Left ventricle myocardium inferior (tissue), 1 donor: ENCODE measurements around the gene SSH3. TPM values are rescaled to one million over a fixed set of nuclear protein-coding genes. Genes with fewer than 3 reads are reported as not detected.

Experiments
- DNase-seq: peaks from one replicate; pipeline ENCODE4 v3.0.0-alpha.2; 2020
- H3K27ac ChIP-seq: fragments of 200-600 bp; replicated peaks from 2 replicates; pipeline ENCODE4 v1.8.0; 2021
- H3K27me3 ChIP-seq: fragments of 200-600 bp; 2 replicates; pipeline ENCODE4 v1.8.0; 2021; ENCODE audit warnings: low read depth
- H3K36me3 ChIP-seq: fragments of 200-600 bp; 2 replicates; pipeline ENCODE4 v1.8.0; 2021
- H3K4me1 ChIP-seq: fragments of 200-600 bp; 2 replicates; pipeline ENCODE4 v1.8.0; 2021
- H3K4me3 ChIP-seq: fragments of 200-600 bp; 2 replicates; pipeline ENCODE4 v1.8.0; 2021; ENCODE audit warnings: mild to moderate bottlenecking, moderate library complexity
- H3K9me3 ChIP-seq: fragments of 200-600 bp; replicated peaks from 2 replicates; pipeline ENCODE4 v1.8.0; 2021
- intact Hi-C: fragments of 100-400 bp; cut with micrococcal nuclease; formaldehyde crosslinking; loops from one replicate; pipeline ENCODE4 v1.11.0; 2022
- total RNA-seq: library from RNA; stranded (reverse); fragmentation: NEBNext Ultra II Directional; extraction: Animal tissue kit (Norgen Biotek cat#: 25700); gene quantifications from one replicate; pipeline ENCODE4 v1.2.1, GENCODE V29; 2021
- TF ChIP-seq, protein P1 (sequence below): fragments of 200-600 bp; IDR thresholded peaks from 2 replicates; pipeline ENCODE4 v1.8.0; 2021; ENCODE audit warnings: antibody characterized with exemption, mild to moderate bottlenecking, borderline replicate concordance
- donor health status: DM: no; HTN: yes; CAD: no; lungs with severe emphysema.

SSH3 gene
- total RNA-seq, 1 donor from 2014 or later, result 14.9 TPM

DNA sequence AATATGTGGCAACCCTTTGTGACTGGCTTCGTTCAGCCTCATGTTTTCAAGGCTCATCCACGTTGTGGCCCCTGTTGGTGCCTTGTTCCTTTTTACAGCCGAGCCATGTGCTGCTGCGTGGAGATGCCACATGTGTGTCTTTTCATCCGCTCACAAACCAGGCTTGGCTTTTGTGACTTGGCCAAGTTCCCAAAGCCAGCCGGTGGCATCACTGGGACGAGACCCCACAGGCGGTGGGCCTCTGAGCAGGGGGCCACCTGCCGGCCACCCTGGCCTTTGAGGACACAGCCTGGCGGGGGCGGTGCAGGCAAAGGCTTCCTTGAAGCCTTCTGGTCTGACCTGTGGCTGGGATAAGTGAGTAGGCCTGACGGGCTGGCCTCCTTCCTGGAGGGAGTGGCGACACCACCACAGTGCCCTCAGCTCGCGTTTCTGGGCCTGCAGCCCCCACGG is 26.5 kb upstream of the SSH3 start:
- Histone ChIP-seq H3K9me3 (no peaks in the 10 kb centered on the region), H3K27ac (peak overlapping the region; percentile 94), H3K36me3 (peaks cover 36% of the 10 kb centered on the region), H3K27me3 (no peaks in the 10 kb centered on the region), H3K4me1 (peaks cover 94% of the 10 kb centered on the region), H3K4me3 (peak overlapping the region; percentile 61)
- no peak for DNase-seq
- intact Hi-C loops, result no loop called here
- TF ChIP-seq, protein P1, sequence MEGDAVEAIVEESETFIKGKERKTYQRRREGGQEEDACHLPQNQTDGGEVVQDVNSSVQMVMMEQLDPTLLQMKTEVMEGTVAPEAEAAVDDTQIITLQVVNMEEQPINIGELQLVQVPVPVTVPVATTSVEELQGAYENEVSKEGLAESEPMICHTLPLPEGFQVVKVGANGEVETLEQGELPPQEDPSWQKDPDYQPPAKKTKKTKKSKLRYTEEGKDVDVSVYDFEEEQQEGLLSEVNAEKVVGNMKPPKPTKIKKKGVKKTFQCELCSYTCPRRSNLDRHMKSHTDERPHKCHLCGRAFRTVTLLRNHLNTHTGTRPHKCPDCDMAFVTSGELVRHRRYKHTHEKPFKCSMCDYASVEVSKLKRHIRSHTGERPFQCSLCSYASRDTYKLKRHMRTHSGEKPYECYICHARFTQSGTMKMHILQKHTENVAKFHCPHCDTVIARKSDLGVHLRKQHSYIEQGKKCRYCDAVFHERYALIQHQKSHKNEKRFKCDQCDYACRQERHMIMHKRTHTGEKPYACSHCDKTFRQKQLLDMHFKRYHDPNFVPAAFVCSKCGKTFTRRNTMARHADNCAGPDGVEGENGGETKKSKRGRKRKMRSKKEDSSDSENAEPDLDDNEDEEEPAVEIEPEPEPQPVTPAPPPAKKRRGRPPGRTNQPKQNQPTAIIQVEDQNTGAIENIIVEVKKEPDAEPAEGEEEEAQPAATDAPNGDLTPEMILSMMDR, result peak; percentile 36

DNA sequence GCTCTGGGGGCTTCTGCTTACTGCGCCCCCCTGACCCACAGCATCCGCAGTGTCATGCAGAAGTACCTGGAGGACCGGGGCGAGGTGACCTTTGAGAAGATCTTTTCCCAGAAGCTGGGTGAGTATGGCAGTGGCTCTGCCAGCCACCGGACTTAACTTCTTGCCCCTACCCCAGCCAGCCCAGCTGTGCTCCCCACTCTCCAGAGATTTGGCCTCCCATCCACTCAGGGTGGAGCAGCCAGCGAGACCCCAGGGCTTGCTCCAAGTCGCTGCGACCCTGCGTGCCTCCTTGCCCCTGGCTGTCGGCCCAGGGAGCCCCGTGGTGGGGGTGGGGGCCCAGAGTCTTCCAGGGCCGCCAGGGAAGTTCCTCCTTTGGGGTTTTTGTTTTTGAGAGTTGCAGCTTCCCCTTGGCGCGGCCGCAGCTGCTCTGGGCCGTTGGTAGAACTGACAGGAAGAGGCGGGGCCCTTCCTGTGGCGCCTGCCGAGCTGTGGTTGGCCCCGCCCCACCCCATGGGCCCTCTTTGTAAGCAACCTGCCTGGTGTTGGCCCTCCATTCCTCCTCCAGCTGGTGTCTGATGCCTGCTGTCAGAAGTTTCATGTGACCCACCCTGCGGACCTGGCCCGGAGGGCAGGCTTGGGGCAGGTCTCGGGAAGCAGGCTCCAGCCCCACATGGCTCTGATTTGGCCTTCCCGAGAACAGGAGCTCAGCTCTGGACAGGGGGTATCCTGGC is 25.9 kb upstream of the SSH3 start:
- peak; percentile 93 for DNase-seq
- H3K27ac ChIP-seq, result peak overlapping the region; percentile 94
- intact Hi-C loops, result no loop called here
- H3K36me3 ChIP-seq, result peaks cover 42% of the 10 kb centered on the region
- no peaks in the 10 kb centered on the region for H3K9me3 ChIP-seq
- H3K27me3 ChIP-seq, result no peaks in the 10 kb centered on the region
- peaks cover 88% of the 10 kb centered on the region for H3K4me1 ChIP-seq
- TF ChIP-seq, protein P1, result no peak
- H3K4me3 ChIP-seq, result peak overlapping the region; percentile 61

DNA sequence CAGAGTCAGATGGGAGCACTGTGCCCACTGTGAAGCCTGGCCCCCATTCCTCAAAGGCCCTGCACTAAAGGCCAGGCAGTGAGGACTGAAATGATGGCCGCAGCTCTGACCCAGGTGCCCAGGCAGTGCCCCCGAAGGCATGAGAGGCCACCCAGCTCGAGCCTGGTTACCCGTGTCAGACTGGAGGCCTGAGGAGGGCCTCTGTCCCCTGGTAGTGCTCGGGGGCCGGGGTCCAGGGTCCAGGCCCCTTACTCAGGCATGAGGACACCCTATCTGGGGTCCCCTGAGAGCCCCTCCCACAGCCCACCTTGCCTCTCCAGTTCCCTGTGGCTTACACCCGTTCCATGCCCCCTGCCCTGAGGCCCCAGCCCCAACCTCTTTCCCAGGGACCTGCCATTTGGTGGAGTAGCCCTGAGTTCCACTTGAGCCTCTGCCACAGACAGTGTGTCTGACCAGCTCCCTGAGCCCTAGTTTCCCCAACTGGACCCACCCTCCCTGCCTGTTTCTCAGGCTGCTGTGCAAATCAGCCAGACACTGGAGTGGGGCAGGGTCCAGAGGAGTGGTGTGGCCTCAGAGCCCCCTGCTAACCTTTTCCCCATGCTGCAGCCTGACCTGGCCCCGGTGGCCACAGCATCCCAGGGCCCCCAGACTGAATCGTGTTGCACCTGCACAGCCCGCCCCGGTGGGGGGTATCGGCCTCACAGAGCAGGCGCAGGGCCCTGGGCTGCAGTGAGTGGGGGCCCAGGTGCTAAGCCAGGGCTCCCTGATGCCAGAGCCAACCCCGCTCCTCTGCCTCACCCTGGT is 25.0 kb upstream of the SSH3 start:
- DNase-seq, result no peak
- Histone ChIP-seq H3K27me3 (no peaks in the 10 kb centered on the region), H3K4me3 (peak overlapping the region; percentile 61), H3K27ac (peak overlapping the region; percentile 94), H3K36me3 (peaks cover 51% of the 10 kb centered on the region), H3K4me1 (peaks cover 86% of the 10 kb centered on the region), H3K9me3 (no peaks in the 10 kb centered on the region)
- TF ChIP-seq, protein P1, result no peak
- intact Hi-C loops, result no loop called here

DNA sequence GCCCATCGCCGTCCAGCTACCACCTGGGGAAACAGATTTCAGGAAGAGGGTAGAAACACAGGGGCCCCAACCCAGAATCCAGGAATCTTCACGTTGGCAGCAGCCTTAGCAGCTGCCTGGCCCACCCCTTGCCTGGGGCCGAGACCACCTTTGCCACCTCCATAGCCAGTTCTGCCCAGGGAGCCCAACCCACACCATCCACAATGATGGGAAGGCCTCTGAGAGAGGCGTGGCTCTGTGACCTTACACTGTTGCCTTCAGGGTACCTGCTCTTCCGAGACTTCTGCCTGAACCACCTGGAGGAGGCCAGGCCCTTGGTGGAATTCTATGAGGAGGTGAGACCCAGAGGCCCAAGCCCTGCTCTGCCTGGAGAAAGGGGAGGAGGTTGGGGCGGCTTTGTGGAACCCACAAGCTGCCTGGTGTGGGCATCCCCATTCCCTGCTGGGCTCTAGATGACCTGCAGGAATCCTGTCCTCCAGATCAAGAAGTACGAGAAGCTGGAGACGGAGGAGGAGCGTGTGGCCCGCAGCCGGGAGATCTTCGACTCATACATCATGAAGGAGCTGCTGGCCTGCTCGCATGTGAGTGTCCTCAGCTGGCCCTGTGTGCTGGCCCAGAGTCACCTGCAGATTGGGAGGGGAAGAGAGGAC is 24.3 kb upstream of the SSH3 start:
- no peak for DNase-seq
- H3K9me3 ChIP-seq, result no peaks in the 10 kb centered on the region
- peaks cover 58% of the 10 kb centered on the region for H3K36me3 ChIP-seq
- TF ChIP-seq, protein P1, result no peak
- H3K27ac ChIP-seq, result peak overlapping the region; percentile 94
- peaks cover 78% of the 10 kb centered on the region for H3K4me1 ChIP-seq
- intact Hi-C loops, result no loop called here
- H3K4me3 ChIP-seq, result no peak overlapping the region
- no peaks in the 10 kb centered on the region for H3K27me3 ChIP-seq

DNA sequence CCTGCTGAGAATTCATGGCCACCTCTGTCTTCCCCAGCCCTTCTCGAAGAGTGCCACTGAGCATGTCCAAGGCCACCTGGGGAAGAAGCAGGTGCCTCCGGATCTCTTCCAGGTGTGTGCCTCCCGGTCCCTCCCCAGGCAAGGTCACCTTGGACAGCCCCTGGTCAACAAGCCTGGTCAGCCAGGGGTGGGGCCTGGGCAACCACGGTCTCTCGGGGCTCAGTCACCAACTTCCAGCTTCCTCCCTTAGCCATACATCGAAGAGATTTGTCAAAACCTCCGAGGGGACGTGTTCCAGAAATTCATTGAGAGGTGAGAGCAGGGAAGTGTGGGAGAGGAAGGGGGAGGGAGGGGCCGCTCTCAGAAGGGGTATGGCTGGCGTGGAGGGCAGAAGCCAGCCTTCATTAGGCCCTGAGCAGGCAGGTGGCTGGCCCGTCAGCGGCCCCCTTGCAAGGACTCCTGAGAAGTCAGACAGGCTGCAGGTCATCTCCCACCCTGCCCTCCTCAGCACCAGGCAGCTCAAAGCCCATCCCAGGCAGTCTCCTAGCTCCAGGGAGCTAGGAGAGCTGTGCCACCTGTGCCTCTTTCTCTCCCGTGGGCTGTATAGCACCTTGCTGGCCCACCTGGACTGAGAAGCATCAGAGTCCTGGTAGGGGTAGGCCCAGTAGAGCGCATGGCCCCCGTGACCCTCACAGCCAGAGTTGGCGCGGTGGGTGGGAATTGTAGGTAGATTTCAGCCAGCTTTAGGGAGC is 23.6 kb upstream of the SSH3 start:
- DNase-seq, result no peak
- H3K4me3 ChIP-seq, result no peak overlapping the region
- intact Hi-C loops, result no loop called here
- no peaks in the 10 kb centered on the region for H3K27me3 ChIP-seq
- peaks cover 65% of the 10 kb centered on the region for H3K36me3 ChIP-seq
- peaks cover 71% of the 10 kb centered on the region for H3K4me1 ChIP-seq
- TF ChIP-seq, protein P1, result no peak
- no peaks in the 10 kb centered on the region for H3K9me3 ChIP-seq
- H3K27ac ChIP-seq, result peak overlapping the region; percentile 94
